HUDEP-2 (cell line): ENCODE data around the gene ICAM1.
A peak's percentile ranks its signal among the peaks of the same experiment; 100 is the strongest.
"Not testable (repeated sequence)": the region's sequence is repeated elsewhere in the genome, so short reads cannot be mapped to it uniquely, and the experiment has no call there.

Experiments
- DNase-seq, 76 experiments: peaks; one replicate each; lab custom pipeline; 2025; ENCODE audit not compliant: unreplicated experiment in 76 of 76; lab: John Stamatoyannopoulos, UW

ICAM1 gene

DNA sequence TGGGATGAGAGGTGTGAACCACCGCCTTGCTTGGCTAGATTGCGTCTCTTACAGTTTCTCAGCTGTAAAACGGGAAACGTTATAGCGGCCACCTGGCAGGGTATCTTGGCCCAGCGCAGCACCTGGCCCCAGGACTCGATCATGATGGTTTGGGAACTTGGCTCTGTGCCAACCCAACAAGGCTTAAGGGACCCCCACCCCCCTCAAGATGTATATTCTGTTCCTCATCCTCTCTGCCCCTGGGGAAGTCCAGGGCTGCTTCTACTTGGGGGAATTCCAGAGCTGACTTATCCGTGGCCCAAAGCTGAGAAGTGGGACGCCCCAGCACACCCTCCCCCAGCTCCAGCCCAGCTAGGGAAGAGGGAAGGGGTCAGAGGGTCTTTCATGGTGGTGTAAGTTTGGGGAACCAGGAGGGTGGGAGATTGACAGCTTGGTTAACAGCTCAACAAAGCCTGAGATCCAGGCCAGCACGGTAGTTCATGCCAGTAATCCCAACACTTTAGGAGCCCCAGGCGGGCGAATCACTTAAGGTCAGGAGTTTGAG lies 695 bp downstream of the ICAM1 start:
- peak in 2 of 76 experiments; percentile 18 to 27 for DNase-seq

DNA sequence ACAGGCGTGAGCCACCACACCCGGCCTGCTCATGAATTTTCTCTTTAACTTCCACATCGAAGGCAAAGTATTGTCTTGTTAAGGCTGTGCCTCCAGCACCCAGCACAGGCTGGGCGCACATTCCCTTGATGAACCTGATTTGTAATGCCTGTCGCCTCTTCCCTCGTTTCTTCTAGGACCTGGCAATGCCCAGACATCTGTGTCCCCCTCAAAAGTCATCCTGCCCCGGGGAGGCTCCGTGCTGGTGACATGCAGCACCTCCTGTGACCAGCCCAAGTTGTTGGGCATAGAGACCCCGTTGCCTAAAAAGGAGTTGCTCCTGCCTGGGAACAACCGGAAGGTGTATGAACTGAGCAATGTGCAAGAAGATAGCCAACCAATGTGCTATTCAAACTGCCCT lies 3.7 kb downstream of the ICAM1 start:
- no peak for DNase-seq

DNA sequence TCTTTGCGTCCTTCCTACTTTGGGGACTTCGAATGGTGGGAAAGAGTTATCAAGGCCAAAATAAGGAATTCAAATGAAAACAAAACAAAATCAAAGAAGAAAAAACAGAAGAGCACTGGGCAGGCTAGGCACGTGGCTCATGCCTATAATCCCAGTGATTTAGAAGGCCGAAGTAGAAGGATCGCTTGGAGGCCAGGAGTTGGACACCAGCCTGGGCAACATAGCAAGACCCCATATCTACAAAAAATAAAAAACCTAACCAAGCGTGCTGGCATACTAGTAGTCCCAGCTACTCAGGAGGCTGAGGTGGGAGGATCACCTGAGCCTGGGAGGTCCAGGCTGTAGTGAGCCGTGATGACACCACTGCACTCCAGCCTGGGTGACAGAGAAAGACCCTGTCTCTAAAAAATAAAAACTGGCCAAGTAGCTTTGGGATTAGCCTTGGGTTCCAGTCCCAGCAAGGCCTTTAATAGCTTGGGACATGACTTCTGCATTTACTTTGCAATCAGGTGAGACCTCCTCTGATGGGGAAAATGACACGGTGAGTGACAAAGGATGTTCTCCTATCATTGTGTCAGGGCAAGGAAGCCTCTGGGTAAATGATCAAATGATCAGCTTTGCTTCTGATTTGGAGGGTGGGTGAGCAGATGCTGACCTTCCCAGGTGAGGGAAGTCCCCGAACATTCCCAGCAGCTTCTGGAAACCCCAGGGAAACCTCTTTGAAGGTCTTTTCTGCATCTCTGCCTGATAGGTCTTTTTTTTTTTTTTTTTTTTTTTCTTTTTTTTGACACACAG lies 7.1 kb downstream of the ICAM1 start:
- no peak for DNase-seq

DNA sequence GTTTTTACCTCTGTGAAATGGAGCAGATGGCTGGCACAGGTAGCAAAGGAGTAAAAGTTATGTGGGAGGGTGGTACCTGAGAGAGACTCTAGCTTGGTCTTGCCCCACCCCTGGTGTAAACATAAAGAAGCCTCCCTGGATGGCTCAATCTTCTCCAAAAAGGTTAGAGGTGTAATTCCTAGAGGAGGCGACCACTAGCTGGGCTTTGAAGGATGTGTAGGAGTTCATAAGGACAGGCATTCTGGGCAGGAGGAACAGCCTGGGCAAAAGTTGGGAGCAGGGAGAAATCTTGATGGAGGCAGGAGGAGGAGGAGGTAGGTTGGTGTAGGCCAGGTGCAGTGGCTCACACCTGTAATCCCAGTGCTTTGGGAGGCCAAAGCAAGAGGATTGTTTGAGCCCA lies 8.0 kb downstream of the ICAM1 start:
- no peak for DNase-seq

DNA sequence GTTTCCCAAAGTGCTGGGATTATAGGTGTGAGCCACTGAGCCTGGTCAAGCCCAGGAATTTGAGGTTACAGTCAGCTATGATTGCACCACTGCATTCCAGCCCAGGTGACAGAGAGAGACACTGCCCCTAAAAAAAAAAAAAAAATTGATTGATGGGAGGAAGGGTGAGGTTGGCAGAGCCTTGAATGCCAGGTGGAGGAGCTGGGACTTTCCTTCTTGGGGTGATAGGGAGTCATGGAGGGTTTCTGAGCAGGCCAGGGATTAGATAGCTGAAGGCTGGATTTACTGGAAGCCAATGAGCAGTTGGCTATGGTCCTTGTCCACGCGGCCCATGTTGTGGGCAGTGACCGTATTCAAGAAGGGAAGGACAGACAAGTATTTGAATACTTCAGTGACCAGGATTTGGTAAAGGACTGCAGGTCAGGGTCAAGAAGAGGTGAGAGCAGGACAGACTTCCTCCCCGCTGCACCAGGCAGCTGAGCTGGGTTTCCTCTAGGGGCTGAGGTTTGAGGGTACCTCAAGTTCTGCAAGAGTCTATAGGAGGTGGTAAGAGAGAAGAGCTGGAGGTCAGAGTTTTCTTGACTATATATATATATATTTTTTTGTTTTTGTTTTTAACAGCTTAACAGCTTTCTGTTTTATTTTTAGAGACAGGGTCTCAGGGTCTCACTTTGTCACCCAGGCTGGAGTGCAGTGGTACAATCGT lies 9.0 kb downstream of the ICAM1 start:
- DNase-seq, result no peak

DNA sequence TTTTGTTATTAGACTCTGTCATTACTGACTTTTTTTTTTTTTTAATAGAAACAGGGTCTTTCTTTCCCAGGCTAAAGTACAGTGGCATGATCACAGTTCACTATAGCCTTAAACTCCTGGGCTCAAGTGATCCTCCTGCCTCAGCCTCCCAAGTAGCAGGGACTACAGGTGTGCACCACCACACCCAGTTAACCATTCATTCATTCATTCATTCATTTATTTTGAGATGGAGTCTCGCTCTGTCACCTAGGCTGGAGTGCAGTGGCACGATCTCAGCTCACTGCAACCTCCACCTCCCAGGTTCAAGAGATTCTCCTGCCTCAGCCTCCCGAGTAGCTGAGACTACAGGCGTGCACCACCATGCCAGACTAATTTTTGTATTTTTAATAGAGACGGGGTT lies 11.1 kb downstream of the ICAM1 start:
- not testable (repeated sequence) for DNase-seq

DNA sequence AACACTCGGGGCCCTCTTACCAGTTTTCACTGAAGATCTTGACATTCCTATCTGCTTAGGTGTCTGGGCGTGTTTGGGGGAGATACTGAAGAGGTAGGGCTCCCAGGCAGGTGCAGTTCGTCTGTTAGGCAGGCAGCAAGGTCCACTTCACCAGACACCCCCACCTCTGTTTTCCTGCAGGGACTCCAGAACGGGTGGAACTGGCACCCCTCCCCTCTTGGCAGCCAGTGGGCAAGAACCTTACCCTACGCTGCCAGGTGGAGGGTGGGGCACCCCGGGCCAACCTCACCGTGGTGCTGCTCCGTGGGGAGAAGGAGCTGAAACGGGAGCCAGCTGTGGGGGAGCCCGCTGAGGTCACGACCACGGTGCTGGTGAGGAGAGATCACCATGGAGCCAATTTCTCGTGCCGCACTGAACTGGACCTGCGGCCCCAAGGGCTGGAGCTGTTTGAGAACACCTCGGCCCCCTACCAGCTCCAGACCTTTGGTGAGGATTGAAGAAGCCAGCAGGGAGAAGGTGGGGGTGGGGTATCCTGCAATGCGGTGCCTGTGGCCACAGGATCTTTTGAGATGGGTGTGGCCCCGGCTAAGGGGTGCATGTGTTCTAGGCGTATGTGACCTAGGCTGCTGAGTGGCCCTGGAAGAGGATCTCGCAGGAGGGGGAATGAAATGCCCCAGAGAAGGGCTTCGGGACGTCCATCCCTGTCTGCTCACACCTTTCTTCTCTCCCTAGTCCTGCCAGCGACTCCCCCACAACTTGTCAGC lies 12.6 kb downstream of the ICAM1 start:
- peak in 20 of 76 experiments; percentile 15 to 50 (median 26) for DNase-seq

DNA sequence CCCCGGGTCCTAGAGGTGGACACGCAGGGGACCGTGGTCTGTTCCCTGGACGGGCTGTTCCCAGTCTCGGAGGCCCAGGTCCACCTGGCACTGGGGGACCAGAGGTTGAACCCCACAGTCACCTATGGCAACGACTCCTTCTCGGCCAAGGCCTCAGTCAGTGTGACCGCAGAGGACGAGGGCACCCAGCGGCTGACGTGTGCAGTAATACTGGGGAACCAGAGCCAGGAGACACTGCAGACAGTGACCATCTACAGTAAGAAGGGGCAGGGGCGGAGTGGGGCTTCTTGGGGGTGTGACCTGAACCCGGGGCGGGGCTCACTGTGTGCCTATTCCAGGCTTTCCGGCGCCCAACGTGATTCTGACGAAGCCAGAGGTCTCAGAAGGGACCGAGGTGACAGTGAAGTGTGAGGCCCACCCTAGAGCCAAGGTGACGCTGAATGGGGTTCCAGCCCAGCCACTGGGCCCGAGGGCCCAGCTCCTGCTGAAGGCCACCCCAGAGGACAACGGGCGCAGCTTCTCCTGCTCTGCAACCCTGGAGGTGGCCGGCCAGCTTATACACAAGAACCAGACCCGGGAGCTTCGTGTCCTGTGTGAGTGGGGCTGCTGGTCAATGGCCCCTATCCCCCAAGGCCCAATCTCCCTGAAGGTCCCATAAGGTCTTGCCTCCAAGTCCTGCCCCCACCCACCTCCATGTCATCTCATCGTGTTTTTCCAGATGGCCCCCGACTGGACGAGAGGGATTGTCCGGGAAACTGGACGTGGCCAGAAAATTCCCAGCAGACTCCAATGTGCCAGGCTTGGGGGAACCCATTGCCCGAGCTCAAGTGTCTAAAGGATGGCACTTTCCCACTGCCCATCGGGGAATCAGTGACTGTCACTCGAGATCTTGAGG lies 13.4 kb downstream of the ICAM1 start:
- no peak for DNase-seq

DNA sequence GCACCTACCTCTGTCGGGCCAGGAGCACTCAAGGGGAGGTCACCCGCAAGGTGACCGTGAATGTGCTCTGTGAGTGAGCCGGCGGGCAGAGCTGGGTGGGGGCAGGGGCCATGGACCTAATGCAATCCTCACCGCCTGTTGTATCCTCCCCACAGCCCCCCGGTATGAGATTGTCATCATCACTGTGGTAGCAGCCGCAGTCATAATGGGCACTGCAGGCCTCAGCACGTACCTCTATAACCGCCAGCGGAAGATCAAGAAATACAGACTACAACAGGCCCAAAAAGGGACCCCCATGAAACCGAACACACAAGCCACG lies 14.0 kb downstream of the ICAM1 start:
- DNase-seq, result no peak

DNA sequence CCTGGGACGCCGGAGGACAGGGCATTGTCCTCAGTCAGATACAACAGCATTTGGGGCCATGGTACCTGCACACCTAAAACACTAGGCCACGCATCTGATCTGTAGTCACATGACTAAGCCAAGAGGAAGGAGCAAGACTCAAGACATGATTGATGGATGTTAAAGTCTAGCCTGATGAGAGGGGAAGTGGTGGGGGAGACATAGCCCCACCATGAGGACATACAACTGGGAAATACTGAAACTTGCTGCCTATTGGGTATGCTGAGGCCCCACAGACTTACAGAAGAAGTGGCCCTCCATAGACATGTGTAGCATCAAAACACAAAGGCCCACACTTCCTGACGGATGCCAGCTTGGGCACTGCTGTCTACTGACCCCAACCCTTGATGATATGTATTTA lies 14.5 kb downstream of the ICAM1 start:
- no peak for DNase-seq

DNA sequence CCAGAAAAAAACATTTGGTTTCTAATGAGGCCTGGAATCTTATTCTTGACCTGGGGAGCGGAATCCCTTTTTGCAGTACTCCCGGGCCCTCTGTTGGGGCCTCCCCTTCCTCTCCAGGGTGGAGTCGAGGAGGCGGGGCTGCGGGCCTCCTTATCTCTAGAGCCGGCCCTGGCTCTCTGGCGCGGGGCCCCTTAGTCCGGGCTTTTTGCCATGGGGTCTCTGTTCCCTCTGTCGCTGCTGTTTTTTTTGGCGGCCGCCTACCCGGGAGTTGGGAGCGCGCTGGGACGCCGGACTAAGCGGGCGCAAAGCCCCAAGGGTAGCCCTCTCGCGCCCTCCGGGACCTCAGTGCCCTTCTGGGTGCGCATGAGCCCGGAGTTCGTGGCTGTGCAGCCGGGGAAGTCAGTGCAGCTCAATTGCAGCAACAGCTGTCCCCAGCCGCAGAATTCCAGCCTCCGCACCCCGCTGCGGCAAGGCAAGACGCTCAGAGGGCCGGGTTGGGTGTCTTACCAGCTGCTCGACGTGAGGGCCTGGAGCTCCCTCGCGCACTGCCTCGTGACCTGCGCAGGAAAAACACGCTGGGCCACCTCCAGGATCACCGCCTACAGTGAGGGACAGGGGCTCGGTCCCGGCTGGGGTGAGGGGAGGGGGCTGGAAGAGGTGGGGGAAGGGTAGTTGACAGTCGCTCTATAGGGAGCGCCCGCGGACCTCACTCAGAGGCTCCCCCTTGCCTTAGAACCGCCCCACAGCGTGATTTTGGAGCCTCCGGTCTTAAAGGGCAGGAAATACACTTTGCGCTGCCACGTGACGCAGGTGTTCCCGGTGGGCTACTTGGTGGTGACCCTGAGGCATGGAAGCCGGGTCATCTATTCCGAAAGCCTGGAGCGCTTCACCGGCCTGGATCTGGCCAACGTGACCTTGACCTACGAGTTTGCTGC lies 16.1 kb downstream of the ICAM1 start, which contains the start of gene ICAM4:
ICAM4 (plus strand) TSS at position 153 of the 935 bp plus-strand sequence; CDS start at position 211, 58 bp downstream.
- peak in 75 of 76 experiments; percentile 72 to 100 (median 95) for DNase-seq

DNA sequence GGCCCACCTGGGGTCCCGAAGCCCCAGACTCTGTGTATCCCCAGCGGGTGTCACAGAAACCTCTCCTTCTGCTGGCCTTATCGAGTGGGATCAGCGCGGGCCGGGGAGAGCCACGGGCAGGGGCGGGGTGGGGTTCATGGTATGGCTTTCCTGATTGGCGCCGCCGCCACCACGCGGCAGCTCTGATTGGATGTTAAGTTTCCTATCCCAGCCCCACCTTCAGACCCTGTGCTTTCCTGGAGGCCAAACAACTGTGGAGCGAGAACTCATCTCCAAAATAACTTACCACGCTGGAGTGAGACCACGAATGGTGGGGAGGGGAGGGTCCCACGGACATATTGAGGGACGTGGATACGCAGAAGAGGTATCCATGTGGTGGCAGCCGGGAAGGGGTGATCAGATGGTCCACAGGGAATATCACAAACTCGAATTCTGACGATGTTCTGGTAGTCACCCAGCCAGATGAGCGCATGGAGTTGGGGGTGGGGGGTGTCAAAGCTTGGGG lies 17.8 kb downstream of the ICAM1 start:
- DNase-seq, result peak in 75 of 76 experiments; percentile 77 to 99 (median 95)

DNA sequence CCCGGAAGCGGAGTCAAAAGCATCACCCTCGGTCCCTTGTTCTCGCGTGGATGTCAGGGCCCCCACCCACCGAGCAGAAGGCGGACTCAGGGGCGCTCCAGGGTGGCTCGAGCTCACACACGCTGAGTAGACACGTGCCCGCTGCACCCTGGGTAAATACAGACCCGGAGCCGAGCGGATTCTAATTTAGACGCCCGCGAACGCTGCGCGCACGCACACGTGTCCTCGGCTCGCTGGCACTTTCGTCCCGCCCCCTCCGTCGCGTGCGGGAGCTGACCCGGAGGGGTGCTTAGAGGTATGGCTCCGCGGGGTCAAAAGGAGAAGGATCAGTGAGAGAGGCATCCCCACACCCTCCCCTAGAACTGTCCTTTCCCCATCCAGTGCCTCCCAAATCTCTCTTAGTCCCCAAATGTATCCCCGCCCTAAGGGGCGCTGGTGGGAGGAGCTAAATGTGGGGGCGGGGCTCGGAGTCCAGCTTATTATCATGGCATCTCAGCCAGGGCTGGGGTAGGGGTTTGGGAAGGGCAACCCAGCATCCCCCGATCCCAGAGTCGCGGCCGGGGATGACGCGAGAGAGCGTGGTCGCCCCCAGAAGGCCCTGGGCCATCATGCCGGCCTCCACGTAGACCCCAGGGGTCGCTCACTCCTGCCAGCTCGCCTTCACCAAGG lies 18.4 kb downstream of the ICAM1 start:
- DNase-seq, result peak in 75 of 76 experiments; percentile 80 to 99 (median 96)

DNA sequence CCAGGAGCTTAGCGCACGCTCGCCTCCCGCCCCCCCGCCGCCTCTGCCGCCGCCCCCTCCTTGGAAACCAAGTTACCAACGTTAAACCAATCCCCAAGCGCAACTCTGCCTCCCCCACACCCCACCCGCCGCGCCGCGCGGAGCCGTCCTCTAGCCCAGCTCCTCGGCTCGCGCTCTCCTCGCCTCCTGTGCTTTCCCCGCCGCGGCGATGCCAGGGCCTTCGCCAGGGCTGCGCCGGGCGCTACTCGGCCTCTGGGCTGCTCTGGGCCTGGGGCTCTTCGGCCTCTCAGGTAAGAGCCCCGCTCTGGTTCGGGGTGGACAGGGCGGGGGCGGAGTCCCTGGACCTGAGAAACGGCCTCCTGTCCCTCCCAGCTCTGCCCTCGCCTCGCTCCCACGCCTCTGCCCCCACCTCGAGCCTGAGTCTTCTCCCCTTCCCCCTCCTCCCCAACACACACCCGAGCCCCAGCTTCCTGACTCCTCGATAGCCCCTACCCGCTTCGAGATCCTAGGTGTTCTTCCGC lies 19.0 kb downstream of the ICAM1 start, which contains the start of gene ICAM5:
ICAM5 (plus strand) TSS at position 117 of the 521 bp plus-strand sequence; CDS start at position 209, 92 bp downstream.
- DNase-seq, result peak in 74 of 76 experiments; percentile 59 to 99 (median 93)

DNA sequence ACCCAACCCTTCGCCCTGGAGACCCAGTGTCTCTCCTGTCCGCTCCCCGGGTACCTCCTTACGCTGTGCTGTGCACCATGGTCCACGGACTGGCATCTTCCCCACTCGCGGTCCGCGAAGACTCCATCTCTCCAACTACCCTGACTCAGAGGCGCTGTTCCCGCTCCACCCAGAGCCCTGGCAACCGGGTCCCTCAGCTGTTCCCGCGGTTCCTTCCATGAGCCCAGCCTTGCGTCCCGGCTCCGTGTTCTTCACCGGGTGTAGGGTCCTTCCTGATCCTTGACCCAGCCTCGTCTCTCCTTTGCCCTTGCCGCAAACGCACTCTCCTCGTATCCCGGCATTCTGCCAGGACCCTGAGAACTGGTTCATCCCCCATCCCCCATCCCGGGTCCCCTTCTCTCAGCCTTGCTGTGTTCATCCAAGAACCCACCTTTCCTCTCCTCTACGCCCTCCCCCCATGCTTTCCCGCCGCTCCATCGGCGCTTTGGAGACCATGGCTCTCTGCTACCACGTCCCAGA lies 19.5 kb downstream of the ICAM1 start:
- peak in 28 of 76 experiments; percentile 36 to 95 (median 58) for DNase-seq

DNA sequence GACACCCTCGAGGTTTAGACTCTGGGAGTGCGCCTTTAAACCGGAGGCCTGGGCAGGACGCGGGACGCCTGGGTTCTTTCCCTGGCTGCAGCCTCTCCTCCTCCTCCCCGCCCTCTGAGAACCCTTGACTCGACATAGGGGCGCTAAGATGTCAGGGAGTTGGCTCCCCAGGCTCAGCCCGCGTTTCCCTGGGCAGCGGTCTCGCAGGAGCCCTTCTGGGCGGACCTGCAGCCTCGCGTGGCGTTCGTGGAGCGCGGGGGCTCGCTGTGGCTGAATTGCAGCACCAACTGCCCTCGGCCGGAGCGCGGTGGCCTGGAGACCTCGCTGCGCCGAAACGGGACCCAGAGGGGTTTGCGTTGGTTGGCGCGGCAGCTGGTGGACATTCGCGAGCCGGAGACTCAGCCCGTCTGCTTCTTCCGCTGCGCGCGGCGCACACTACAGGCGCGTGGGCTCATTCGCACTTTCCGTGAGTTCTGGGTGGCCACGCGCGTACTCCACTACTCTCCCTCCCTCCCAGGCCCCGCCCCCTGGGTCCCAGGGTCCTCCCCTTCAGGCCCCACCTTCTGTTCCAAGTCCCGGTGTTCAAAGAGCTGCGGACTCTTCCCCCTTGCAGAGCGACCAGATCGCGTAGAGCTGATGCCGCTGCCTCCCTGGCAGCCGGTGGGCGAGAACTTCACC lies 20.1 kb downstream of the ICAM1 start:
- peak in 72 of 76 experiments; percentile 34 to 94 (median 80) for DNase-seq
